NCI-H1436 treated with DMSO at 0.1 percent for 48 hours (cell line): ENCODE results near the gene RIBC2.
"Not testable (repeated sequence)": the region's sequence is repeated elsewhere in the genome, so short reads cannot be mapped to it uniquely, and the experiment has no call there.

Experiments used
- DNase-seq: peaks from one replicate; lab custom pipeline; 2025; lab: John Stamatoyannopoulos, UW

RIBC2 gene

DNA sequence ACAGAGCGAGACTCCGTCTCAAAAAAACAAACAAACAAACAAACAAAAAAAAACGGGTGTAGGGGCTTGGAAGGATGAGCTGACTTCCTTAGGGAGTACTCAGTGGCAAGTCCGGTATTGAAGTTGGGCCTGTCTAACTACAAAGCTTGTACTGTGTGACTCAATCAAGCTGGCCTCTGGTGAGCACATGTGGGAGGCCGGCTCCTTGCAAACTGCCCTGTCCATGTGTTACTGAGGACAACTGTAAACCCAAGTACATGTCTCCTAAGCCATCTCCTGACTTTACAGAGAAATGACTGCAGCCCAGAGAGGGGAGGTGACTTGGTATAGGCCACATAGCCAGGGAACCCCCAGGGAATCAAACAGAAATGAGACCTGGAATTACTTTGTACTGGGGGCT lies 11.6 kb downstream of the RIBC2 start:
- no peak for DNase-seq

DNA sequence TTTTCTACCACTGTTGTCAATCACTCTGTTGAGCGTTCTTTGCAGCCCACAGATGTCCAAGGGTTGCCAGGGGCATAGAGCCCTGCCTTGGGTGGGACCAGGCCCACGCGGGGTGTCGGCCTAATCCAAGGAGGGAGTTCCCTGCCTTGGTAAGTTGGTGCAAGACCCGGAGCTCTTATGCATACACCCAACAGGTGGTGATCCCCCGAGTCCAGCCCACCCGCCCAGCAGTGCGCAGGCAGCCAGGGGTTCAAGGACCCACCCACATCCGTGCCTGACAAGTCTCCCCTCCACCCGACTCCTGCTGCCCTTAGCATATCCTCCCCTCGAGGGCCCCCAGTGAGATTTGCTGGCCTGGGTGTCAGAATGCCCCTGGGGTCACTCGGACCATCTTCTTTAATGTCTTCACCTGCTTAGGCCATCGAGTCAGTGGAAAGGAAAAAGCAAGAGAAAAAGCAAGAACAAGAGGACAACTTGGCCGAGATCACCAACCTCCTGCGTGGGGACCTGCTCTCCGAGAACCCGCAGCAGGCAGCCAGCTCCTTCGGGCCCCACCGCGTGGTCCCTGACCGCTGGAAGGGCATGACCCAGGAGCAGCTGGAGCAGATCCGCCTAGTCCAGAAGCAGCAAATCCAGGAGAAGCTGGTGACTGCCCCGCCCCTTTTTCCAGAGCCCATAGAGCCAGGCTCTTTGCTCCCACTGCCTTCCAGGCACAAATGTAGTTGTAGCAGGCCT lies 12.2 kb downstream of the RIBC2 start:
- DNase-seq = no peak

DNA sequence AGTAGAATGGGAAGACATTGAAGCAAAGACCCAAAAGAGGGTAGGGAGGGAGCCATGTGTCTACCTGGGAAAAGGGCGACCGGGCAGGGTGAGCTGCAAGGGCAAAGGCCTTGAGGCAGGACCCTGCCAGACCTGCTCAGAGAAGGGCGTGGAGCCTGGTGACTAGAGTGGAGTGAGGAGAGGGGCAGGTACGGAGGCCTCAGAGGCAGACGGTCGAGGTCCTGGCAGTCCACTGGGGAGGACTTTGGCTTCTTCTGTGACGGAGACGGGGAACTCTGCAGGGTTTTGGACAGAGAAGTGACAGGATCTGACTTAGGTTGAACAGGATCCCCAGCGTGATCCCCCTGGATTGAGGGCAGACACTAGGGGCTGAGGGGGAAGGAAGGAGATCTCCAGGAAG lies 12.9 kb downstream of the RIBC2 start:
- no peak for DNase-seq

DNA sequence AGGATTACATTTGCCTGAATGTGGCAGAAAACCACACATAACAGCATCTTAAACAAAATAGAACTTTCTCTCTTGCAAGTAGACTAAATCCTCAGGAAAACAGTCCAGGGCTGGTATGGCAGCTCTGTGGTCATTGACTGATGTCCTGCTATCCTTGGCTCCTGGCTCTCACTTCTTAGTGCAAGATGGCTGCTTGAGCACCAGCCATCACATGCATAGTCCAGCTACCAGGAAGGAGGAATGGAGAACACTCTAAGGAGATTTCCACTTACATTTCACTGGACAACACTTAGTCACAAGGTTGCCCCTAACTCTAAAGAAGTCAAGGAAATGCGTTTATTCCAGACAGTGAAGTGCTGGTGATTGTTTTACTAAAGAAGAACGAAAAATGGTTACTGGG lies 13.6 kb downstream of the RIBC2 start:
- no peak for DNase-seq

DNA sequence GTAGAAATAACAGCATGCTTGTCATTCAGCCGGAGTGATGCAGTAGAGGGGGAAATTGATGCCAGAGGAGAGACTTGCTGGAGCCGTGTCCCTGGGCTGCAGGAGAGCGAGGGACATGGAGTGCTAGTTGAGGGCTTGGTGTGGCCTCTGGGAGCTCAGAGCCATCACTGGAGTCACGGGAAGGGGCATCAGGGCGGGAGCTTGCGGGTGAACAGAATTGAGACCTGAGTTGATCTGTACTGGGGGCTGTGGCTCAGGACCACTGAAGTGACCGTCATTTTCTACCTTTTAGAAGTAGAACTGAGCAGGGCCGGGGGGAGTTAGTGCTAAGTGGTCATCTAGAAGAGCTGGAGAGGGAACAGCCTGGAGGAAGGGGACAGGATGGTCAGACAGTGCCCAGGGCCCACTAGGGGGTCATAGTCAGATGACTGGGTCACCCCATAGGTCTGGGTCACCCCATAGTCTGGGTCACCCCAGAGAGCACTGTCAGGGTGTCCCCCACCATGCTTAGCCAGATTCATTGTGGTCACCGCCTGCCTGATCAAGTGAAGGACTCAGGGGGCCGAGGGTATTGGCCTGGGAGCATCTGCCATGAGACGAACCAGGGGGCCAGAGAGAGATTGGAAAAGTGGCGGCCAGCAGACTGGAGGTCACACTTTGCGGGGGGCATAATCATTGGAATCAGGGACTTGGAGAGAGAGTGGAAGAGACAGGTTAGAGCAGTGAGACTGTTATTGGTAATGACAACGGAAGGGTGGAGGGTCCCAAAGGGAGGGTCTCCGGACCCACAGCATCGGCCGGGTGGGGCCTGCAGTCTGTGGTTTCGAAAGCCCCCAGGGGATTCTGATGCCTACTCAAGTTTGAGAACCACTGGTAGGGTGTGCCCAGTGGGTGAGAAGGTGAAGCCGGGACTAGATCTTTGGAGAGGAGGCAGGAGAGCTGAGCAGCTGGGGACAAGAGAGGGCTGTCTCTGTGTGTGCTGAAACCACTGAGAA lies 15.2 kb downstream of the RIBC2 start:
- DNase-seq = no peak

DNA sequence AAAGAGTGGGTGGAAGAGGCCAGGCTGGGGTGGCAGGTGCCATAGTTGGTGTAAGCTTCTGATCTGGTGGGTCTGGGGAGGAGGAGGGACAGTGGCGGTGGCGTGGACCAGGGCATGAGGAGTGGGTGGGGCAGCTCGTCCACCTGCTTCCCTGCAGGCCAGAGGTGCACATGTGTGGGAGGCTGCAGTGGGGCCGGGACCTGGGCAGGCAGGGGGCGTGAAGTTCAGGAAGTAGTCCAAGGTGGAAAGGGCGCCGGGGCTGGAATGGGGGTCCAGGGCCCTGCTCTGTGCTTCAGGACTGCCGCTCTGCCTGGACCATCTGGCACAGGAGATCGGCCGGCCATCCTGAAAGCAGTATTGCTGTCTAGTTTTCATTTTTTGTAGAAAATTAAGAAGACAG lies 15.9 kb downstream of the RIBC2 start:
- no peak for DNase-seq

DNA sequence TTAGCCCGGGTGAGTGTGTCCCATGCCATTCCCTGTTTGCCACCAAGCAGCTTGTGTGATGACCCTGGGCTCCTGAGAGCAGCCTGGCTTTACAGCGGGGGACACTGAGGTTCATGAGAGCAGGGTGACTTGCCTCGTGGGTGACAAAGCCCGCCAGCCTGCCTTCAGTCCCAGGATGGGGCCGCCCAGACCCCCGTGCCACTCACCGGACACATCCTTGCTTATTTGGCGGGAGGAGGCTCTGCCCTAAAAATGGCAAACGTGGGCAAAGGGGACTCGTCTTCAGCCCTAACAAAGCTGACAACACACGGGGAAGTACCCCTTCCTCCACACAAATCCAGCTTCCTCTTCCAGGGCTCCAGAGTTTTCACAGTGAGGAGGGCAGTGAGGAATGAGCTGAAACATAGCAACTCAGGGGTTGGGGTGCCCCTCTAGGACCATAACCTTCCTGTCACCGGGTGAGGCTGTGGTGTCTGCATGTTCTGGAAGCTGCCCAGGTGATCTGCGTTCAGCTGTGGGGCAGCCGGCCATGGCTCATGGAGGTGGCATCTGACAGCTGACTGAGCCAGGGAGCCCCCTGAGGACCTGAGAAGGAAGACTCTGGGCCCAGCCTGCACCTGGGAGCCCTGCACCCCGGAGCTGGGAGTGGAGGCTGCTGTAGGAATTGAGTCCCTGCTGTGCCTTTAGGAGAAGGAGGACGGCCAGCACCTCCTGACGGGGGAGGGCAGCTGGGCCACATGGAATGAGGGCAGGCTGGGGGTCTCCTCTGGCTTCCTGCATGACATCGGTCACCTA lies 16.7 kb downstream of the RIBC2 start:
- DNase-seq = no peak

DNA sequence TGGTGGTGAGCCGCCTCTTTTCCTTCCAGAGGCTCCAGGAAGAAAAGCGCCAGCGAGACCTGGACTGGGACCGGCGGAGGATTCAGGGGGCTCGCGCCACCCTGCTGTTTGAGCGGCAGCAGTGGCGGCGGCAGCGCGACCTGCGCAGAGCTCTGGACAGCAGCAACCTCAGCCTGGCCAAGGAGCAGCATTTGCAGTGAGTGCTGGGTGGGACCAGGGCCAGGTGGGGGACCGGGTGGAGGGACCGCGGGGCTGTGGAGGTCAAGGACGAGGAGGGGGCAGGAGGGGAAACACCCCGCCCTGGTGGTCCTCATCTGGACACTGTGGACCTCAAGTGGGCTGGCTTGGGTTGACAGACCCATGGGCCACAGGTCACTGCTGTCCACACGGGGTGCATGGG lies 17.4 kb downstream of the RIBC2 start:
- DNase-seq = no peak

DNA sequence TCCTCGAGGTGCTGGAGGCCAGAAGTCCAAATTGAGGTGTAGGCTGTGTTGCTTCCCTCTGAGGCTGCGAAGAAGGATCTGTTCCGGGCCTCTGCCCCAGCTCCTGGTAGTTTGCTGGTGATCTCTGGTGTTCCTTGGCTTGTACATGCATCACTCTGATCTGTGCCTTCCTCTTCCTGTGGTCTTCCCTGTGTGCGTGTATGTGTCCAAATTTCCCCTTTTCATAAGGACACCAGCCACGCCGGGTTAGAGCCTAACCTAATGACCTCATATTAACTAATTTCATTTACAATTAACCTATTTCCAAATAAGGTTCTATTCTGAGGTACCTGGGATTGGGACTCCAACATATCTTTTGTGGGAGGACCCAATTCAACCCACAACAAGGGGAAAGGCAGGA lies 21.5 kb downstream of the RIBC2 start:
- no peak for DNase-seq

DNA sequence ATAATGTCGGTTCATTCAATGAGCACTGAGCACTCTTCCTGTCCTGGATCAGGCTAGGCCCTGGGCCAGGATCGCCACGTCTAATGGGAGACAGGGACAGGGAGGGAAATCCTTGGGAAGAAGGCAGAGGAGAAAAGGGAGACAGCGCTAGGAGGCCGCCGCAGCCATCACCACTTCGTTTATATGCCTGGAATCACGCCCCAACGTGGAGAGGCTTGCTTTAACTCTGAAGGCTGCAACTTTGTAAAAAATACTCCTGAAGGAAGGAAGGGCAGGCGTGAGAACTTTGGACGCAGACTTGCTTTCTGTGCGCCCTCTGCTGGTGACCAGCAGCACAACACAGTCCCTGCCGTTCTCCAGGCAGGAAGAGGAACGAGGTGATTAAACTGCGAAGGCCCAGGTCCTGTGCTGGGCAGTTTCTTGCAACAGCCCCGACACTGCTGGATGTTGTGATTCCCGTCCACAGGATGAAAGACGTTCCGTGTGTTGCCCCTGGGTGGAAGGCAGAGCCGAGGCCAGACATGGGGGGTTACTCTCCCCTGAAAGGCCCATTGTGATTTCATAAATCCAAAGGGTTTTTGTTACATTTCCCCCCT lies 22.1 kb downstream of the RIBC2 start:
- no peak for DNase-seq

DNA sequence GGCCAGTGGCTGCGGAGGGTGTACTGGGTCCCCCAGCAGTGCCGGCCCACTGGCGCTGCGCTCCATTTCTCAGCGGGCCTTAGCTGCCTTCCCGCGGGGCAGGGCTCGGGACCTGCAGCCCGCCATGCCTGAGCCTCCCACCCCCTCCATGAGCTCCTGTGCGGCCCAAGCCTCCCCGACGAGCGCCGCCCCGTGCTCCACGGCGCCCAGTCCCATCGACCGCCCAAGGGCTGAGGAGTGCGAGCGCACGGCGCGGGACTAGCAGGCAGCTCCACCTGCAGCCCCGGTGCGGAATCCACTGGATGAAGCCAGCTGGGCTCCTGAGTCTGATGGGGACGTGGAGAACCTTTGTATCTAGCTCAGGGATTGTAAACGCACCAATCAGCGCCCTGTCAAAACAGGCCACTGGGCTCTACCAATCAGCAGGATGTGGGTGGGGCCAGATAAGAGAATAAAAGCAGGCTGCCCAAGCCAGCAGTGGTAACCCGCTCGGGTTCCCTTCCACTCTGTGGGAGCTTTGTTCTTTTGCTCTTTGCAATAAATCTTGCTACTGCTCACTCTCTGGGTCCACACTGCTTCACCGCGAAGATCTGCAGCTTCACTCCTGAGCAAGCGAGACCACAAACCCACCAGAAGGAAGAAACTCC lies 23.5 kb downstream of the RIBC2 start:
- not testable (repeated sequence) for DNase-seq

DNA sequence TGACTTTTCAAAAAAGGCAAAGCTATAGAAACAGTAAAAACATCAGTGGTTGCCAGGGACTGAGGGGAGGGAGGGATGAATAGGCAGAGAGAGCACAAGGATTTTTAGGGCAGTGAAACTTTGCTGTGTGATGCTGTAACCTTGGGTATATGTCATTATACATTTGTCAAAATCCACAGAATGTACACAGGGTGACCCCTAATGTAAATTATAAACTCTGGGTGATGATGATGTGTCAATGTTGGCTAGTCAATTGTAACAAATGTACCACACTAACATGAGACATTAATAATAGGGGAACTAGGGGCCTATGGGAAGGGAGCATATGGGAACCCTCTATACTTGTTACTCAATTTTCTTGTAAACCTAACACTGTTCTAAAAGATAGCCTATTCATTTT lies 24.8 kb downstream of the RIBC2 start:
- no peak for DNase-seq

DNA sequence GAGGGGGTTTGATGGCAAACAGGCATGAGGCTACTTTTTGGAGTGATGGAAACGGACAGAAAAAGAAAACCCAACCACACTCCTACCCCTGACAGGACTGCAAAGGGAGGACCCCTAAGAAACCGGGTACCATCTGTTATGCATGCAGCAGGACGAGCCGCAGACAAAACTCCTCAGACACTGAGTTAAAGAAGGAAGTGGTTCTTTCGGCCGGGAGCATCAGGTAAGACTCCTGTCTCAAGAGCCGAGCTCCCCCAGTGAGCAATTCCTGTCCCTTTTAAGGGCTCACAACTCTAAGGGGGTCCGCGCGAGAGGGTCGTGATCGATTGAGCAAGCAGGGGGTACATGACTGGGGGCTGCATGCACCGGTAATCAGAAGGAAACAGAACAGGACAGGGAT lies 27.2 kb downstream of the RIBC2 start:
- DNase-seq = not testable (repeated sequence)

DNA sequence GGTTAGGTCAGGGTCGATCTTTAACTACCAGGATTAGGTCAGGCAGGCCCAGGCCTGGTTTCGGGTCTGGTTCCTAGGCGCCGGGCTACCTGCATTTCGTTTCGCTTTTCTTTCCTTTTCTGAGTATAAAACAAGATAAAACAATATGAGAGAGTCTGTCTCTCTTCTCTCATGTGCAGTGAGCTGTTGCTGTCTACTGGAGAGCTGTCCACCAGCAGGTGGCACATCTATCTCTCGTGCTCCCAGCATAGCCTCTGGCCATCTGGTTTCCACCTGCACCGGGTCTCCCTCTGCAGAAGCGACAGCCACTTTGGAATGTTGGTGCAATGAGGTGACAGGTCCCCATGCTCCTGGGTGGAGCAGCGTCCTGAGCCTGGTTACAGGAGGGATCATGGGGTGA lies 27.6 kb downstream of the RIBC2 start:
- DNase-seq = no peak

DNA sequence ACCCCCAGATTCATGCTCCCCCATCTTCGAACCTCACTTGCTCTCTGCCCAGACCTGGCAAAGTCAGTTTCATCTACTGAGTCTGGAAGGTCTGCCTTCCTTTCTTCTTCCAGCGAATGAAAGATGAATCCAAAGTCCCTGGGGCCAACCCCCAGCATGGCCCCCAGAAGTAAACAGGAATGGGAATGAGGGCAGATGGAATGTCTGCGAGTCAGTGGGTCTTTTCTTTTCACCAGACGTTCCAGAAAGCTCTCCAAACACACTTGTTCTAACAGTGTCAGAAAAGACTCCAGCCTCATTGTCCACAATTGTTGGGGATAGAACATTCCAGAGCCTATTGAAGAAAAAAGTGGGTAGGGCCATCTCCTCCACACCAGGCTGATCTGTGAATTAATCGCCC lies 28.6 kb downstream of the RIBC2 start:
- DNase-seq = no peak

DNA sequence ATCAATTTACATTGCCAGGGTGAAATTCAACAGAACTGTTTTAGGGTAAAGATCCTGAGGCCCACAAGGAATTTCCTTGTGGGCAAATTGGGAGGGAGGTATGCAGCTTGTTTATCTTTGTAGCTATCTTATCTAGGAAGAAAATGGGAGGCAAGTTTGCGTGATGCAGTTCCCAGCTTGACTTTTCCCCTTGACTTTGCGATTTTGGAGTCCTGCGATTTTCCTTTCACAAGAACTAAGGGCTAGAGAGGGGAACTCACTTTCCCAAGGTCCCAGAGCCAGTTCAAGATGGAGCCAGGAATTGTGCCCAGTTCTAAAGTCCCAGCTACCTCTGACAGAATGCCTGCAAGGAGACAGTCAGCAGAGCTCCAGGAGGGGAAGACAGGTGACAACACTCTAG lies 30.7 kb downstream of the RIBC2 start:
- DNase-seq = no peak

DNA sequence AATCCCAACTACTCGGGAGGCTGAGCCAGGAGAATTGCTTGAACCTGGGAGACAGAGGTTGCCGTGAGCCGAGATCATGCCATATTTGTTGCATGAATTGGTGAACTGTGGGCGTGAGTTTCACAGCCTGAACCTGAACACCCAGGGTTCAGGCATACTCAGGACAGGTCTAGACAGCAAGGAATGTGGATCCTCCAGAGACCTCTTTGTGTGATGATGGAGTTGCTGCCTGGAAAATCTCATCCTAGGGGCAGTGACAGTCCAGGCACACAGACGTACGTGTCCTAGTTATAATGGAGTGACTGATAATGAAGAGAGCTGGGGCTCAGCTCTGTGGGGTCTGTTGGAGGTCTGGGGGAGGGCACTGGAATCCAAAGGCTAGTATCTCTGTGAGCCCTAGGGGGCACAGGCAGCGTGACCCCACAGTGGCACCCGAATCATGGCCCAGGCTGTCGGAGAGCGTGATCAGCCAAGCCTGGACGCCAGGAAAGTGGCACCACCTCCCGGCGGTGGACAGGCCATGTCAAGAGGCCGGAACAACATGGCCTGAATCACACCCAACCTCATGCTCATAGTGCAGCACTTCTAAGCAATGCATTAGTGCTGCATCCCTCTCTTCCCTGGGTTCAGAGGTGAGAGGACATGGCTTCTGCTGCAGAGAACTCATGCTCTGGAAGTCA lies 31.7 kb downstream of the RIBC2 start:
- no peak for DNase-seq

DNA sequence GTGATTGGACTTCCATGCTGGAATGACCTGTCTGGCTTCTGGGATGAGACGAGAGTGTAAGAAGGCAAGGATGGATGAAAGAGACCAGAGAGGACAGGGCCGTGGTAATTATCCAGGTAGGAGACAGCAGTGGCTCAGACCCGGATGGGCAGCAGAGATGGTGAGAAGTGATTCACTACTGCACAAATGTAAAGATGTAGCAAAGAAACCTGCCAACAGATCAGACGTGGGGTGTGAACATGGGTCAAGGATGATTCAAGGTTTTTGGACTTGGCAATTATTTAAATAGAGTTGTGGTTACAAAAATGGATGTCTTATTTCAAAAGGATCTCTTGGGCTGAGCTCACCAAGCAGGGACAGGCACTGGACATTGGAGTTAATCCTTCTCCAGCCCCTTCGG lies 32.7 kb downstream of the RIBC2 start:
- DNase-seq = no peak

DNA sequence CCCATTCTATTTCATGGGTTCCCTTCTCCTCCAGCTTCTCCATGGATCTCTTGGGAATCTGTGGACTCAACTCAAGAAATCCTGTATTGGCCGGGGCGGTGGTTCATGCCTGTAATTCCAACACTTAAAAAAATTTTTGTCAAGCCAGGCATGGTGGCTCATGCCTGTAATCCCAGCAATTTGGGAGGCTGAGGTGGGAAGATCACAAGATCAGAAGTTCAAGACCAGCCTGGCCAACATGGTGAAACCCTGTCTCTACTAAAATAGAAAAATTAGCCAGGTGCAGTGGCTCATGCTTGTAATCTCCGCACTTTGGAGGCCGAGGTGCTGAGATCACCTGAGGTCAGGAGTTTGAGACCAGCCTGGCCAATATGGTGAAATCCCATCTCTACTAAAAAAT lies 34.1 kb downstream of the RIBC2 start:
- not testable (repeated sequence) for DNase-seq

DNA sequence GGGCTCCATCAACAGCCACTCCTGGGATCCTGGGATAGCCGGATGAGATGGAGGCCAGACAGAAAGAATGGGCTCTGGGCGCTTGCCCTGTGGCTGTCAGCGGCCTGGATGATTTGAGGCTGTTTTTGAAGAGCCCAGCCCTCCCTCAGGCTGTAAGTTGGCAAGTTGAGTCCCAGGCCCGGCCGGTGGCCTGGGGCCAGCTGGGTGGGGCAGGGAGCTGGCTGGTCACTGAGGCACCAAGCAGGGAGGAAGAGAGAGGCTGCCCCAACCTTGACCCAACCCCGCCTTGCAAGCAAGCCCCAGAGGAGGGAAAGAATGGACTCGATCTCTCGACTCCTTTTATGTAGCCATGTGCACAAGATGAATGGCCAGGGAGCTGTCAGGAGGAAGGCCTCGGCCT lies 34.9 kb downstream of the RIBC2 start:
- no peak for DNase-seq

DNA sequence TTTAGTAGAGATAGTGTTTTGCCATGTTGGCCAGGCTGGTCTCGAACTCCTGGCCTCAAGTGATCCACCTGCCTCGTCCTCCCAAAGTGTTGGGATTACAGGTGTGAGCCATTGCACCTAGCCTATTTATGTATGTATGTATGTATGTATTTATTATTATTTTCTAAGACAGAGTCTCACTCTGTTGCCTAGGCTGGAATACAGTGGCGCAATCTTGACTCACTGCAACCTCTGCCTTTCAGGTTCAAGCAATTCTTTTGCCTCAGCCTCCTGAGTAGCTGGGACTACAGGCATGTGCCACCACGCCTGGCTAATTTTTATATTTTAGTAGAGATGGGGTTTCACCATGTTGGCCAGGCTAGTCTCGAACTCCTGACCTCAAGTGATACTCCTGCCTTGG lies 35.9 kb downstream of the RIBC2 start:
- DNase-seq = not testable (repeated sequence)
